Natural killer cell (primary cell): ENCODE measurements around the gene HOXD8. TPM values are rescaled to one million over a fixed set of nuclear protein-coding genes. Genes with fewer than 3 reads are reported as not detected.

ENCODE experiments used
- ATAC-seq, 3 donors: fragments of 150-1000 bp in 2 of 3; fragments of 200-7000 bp in 1 of 3; cut with Tn5 transposase; 1 replicate in 1 of 3; 2 replicates in 2 of 3; pipeline ENCODE4 v1.10.0; 2021; ENCODE audit warnings: mild to moderate bottlenecking in 2 of 3, moderate library complexity in 2 of 3
- DNase-seq, 2 donors: peaks; one replicate each; pipeline versions ENCODE4 v3.0.0 to v3.0.0-alpha.2; 2013 to 2021; ENCODE audit warnings: mixed read lengths in 1 of 2
- H3K27ac ChIP-seq: one replicate; pipeline ENCODE4 v1.5.1; 2013; ENCODE audit warnings: mild to moderate bottlenecking, low read length
- H3K27me3 ChIP-seq: one replicate; pipeline ENCODE4 v1.6.1; 2013; ENCODE audit warnings: low read length; ENCODE audit not compliant: control insufficient read depth, insufficient read depth
- H3K36me3 ChIP-seq: one replicate; pipeline ENCODE4 v1.6.1; 2013; ENCODE audit warnings: low read length; ENCODE audit not compliant: control insufficient read depth, insufficient read depth
- H3K4me1 ChIP-seq: one replicate; pipeline ENCODE4 v1.6.1; 2013; ENCODE audit warnings: low read length; ENCODE audit not compliant: control insufficient read depth, insufficient read depth
- H3K4me3 ChIP-seq: one replicate; pipeline ENCODE4 v1.5.1; 2013; ENCODE audit warnings: low read length
- H3K9me3 ChIP-seq: one replicate; pipeline ENCODE4 v1.6.1; 2013; ENCODE audit warnings: low read length; ENCODE audit not compliant: control insufficient read depth, insufficient read depth
- H3K27ac Mint-ChIP-seq, 2 donors: one replicate each; pipeline ENCODE4 v1.8.0; 2022; ENCODE audit warnings: mild to moderate bottlenecking in 2 of 2, mixed read lengths in 2 of 2, moderate library complexity in 1 of 2
- H3K27me3 Mint-ChIP-seq, 2 donors: one replicate each; pipeline ENCODE4 v1.8.0; 2022; ENCODE audit warnings: low read depth in 2 of 2, mixed read lengths in 2 of 2
- H3K36me3 Mint-ChIP-seq: one replicate; pipeline ENCODE4 v1.8.0; 2022; ENCODE audit warnings: mixed read lengths
- H3K4me1 Mint-ChIP-seq, 2 donors: one replicate each; pipeline ENCODE4 v1.8.0; 2022; ENCODE audit warnings: mixed read lengths in 2 of 2
- H3K4me3 Mint-ChIP-seq: one replicate; pipeline ENCODE4 v1.8.0; 2022; ENCODE audit warnings: mild to moderate bottlenecking, moderate library complexity, mixed read lengths
- H3K9me3 Mint-ChIP-seq, 2 donors: one replicate each; pipeline ENCODE4 v1.8.0; 2022; ENCODE audit warnings: mixed read lengths in 2 of 2
- WGBS: methylation state at CpG from one replicate; pipeline ENCODE4 v1.1.7; 2013; ENCODE audit warnings: missing lambda C conversion rate; ENCODE audit not compliant: insufficient coverage; 5-methylcytosine and 5-hydroxymethylcytosine counted together
- intact Hi-C: fragments of 100-400 bp; cut with micrococcal nuclease; formaldehyde crosslinking; loops from one replicate; pipeline ENCODE4 v1.14.2; 2022
- total RNA-seq, 4 donors: library from RNA; stranded (reverse); fragments of 120-200 nt in 1 of 4; gene quantifications; one replicate each; pipeline versions ENCODE4 v1.2.3 to v1.2.4, GENCODE V29; 2013 to 2022
- TF ChIP-seq, protein P1 (sequence below): fragments of 200-600 bp; IDR thresholded peaks from one replicate; pipeline ENCODE4 v1.8.0; 2022; ENCODE audit warnings: antibody characterized with exemption

HOXD8 gene
- total RNA-seq, 3 donors from 2014 or later (not counting 1 experiment from before 2014, with no cell fraction given) = not detected

DNA sequence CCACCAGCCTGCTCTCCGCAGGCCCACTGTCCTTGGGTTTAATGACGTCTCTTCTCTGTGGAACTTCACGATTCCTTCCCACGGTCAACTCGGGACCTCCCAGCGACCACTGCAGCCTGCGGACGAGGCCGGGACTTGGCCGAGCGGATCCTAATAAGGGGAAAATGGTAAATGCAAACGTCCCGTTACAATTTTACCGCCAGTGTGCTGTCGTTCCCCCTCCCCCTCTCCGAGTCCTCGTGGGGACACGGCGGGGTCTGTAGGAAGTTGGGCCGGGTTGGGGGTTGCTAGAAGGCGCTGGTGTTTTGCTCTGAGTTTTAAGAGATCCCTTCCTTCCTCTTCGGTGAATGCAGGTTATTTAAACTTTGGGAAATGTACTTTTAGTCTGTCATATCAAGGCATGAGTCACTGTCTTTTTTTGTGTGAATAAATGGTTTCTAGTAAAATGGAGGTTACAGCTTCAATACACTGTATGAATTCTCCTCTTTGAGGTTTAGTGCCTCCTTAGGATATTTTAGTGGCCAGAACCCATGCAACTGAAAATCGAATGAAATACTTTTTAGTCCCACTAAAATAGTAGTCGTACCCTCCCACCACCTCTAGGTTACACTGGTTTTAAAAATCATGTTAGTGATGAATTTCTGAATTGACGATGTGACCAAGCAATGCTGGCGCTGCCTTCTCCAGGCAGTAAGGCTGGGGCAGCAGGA, 20.2 kb upstream of the HOXD8 start:
- no peaks in the 10 kb centered on the region for H3K36me3 ChIP-seq
- H3K4me1 Mint-ChIP-seq = peaks cover 0 to 26% of the 10 kb centered on the region in 2 donors
- WGBS = 8% methylated on average over 23 of the region's 26 CpGs
- intact Hi-C loops = no loop called here
- H3K27ac Mint-ChIP-seq = no peak overlapping the region
- TF ChIP-seq, protein P1, sequence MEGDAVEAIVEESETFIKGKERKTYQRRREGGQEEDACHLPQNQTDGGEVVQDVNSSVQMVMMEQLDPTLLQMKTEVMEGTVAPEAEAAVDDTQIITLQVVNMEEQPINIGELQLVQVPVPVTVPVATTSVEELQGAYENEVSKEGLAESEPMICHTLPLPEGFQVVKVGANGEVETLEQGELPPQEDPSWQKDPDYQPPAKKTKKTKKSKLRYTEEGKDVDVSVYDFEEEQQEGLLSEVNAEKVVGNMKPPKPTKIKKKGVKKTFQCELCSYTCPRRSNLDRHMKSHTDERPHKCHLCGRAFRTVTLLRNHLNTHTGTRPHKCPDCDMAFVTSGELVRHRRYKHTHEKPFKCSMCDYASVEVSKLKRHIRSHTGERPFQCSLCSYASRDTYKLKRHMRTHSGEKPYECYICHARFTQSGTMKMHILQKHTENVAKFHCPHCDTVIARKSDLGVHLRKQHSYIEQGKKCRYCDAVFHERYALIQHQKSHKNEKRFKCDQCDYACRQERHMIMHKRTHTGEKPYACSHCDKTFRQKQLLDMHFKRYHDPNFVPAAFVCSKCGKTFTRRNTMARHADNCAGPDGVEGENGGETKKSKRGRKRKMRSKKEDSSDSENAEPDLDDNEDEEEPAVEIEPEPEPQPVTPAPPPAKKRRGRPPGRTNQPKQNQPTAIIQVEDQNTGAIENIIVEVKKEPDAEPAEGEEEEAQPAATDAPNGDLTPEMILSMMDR = no peak
- H3K4me3 Mint-ChIP-seq = peak overlapping the region; percentile 3
- H3K4me1 ChIP-seq = peaks cover 3% of the 10 kb centered on the region
- no peaks in the 10 kb centered on the region for H3K9me3 Mint-ChIP-seq
- H3K9me3 ChIP-seq = peaks cover 3% of the 10 kb centered on the region
- DNase-seq = no peak
- no peak overlapping the region for H3K4me3 ChIP-seq
- peaks cover 75% of the 10 kb centered on the region for H3K27me3 ChIP-seq
- peaks cover 76 to 80% of the 10 kb centered on the region in 2 donors for H3K27me3 Mint-ChIP-seq
- H3K27ac ChIP-seq = no peak overlapping the region
- H3K36me3 Mint-ChIP-seq = peaks cover 8% of the 10 kb centered on the region
- ATAC-seq = no peak

DNA sequence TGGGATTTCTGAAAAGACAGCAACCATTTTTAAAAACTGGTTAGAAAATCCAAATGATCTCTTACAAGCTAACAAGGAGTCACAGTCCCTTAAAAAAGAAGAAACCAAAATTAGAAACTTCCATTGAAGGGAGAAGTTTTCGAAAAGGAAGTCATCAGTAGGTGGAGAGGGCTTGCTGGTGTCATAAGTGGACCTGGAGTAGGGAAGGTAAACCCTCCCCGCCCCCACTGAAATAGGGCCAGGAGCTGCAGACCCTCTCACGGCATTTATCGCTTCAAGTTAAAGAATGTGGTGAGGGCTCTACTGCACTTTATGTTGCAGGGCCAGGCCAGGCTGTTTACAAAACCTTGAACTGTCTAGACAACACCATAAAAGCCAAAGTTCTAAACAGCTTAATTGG, 19.6 kb upstream of the HOXD8 start:
- 18% methylated on average over 4 of the region's 4 CpGs for WGBS

DNA sequence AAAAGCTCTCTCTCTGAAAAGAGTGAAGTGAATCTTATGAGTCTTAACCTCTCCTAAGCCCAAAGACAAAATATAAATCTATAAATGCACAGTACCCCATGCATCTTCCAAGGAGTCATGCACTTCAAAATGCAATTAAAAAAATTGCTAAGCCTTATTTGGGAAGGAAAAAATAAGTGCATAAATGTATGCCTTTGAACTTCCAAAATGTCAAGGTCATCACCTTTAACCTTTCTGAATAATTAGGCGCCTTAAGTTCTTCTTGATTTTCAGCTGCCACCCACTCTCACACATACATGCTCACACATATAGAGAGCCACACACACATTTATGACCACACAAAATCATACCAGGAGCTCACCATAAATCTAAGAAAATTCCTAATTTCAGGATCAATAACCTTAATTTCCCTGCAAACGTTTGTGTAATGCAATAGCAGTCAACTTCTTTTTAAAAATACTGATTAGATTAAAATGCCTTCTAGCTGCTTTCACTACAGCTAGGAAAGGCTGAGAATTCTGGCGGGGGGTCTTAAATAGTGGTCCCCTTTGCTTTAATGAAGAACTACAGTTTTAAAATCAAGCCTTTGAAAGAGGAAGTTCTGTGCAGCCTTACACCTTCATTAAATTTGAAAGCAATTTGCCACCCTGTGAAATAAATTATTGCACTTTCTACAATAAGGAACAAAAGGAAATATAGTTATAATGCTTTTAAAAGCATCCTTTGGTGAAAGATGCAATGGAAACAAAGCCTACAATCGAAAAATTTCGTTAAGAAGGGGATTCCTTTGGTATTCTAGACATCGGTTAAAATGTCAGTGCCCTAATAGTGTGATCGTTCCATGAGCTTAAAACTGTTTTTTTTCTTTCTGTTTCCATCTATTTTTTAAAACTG, 18.8 kb upstream of the HOXD8 start:
- H3K4me3 Mint-ChIP-seq = peak overlapping the region; percentile 9
- Histone ChIP-seq H3K9me3 (peaks cover 3% of the 10 kb centered on the region), H3K36me3 (no peaks in the 10 kb centered on the region), H3K4me1 (peaks cover 3% of the 10 kb centered on the region), H3K27me3 (peaks cover 75% of the 10 kb centered on the region), H3K4me3 (no peak overlapping the region), H3K27ac (no peak overlapping the region)
- H3K27me3 Mint-ChIP-seq = peaks cover 68 to 71% of the 10 kb centered on the region in 2 donors
- intact Hi-C loops = loop anchor here (5.0 kb wide), 1 partner anchor 33 kb away; no protein-coding TSS in a partner anchor
- H3K27ac Mint-ChIP-seq = no peak overlapping the region
- no peaks in the 10 kb centered on the region for H3K9me3 Mint-ChIP-seq
- no peak for DNase-seq
- TF ChIP-seq, protein P1 = no peak
- H3K4me1 Mint-ChIP-seq = peaks cover 0 to 14% of the 10 kb centered on the region in 2 donors
- 23% methylated on average over 7 of the region's 7 CpGs for WGBS
- no peak for ATAC-seq
- H3K36me3 Mint-ChIP-seq = peaks cover 8% of the 10 kb centered on the region

More for the DNA sequence above, 19.6 kb upstream of the HOXD8 start:
- Histone ChIP-seq H3K36me3 (no peaks in the 10 kb centered on the region), H3K4me3 (no peak overlapping the region), H3K27ac (no peak overlapping the region), H3K4me1 (peaks cover 3% of the 10 kb centered on the region), H3K9me3 (peaks cover 3% of the 10 kb centered on the region), H3K27me3 (peaks cover 75% of the 10 kb centered on the region)
- Mint-ChIP-seq H3K27ac (no peak overlapping the region), H3K9me3 (no peaks in the 10 kb centered on the region), H3K4me1 (peaks cover 0 to 21% of the 10 kb centered on the region in 2 donors), H3K36me3 (peaks cover 8% of the 10 kb centered on the region), H3K4me3 (no peak overlapping the region), H3K27me3 (peaks cover 71 to 78% of the 10 kb centered on the region in 2 donors)
- no peak for ATAC-seq
- intact Hi-C loops = loop anchor here (5.0 kb wide), 1 partner anchor 33 kb away; no protein-coding TSS in a partner anchor
- TF ChIP-seq, protein P1 = no peak
- no peak for DNase-seq
